ENCODE data around the gene ACTR5.
"Not testable (repeated sequence)": the region's sequence is repeated elsewhere in the genome, so short reads cannot be mapped to it uniquely, and the experiment has no call there.

Gene ACTR5

DNA sequence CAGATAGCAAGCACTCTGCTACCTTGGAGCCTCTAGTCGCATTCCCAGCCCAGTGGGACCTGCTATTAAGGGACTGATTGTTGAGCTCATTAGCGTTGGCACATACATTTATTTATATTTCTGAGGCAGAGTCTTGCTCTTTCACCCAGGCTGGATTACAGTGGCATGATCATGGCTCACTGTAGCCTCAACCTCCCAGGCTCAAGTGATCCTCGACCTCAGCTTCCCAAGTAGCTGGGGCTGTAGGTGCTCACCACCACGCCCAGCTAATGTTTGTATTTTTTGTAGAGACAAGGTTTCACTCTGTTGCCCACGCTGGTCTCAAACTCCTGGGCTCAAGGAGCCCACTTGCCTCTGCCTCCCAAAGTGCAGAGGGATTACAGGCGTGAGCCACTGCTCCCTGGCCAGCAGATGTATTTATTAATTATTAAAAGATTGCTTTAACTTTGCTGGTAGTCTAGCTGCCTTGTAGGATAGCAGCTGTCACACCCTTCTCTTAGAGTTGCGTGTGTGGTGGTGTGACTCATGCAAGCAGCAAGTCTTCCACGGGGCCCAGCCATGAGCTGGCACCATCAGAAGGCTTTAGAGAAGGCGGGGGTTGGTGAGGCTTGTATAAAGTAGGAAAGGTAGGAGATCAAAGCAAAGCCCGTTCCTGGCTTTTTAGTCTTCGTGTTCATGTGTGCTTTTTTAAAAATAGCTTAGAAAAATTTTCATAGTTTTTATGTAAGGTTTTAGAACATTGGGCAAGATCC lies 16.5 kb downstream of the ACTR5 start:
- peak; percentile 67 for DNase-seq (ENCODE audit: low spot score)

DNA sequence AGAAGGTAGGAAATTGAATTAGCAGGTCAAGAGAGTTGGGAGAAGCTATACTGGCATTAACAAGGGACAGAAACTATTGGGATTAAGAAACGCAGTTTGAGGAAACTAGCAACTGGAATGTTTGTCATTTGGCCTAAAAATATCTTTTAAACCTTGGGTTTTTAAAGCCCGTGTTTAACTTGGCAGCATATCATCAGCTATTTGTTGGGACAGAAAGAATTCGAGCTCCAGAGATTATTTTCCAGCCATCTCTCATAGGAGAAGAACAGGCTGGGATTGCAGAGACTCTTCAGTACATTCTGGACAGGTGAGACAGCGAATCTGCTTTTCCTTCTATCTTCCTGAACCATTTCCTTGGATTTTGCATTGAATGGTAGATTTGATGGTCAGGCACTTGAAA lies 17.8 kb downstream of the ACTR5 start:
- no peak for DNase-seq (ENCODE audit: low spot score)

DNA sequence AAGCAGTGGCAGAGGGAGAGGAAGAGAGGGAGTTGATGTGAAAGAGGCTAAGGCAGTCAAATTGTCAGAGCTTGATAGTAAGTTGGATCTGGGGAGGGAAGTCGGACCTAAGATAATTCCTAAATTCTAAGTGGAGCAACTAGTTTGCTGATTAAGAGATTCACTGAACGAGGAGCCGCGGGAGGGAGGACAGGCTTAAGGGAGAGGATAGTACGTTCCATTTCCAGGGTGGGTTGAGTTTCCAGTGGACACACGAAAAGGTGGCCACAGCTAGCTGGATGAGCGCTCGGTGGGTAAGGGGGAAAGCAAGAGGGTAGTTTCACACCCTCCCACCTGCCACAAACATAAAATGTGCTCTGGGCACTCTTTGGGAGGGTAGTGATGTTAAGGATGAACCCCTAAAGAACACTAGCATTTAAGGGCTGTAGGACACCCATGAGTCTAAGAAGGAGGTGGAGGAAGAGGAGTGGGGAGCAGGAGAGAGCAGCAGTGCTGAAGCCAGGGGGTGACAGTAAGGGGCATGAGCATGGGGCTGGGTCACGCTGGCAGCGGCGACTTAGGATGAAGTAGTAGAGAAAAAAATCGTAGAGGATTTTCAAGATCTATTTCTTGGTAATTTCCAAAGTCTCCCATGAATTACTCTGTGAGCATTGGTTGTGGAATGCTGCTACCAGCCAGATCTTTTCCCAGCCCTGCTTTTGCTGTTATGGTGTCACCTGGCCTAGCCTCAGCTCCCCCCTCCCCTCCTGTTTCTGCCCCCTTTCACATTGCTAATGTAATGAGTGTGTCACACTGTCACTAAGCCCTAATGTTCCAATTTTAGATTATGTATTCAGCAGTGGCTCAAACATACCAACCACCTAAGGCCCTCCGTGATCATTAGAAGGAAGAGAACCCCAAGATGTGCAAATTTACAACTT lies 21.4 kb downstream of the ACTR5 start:
- no peak for DNase-seq (ENCODE audit: low spot score)

DNA sequence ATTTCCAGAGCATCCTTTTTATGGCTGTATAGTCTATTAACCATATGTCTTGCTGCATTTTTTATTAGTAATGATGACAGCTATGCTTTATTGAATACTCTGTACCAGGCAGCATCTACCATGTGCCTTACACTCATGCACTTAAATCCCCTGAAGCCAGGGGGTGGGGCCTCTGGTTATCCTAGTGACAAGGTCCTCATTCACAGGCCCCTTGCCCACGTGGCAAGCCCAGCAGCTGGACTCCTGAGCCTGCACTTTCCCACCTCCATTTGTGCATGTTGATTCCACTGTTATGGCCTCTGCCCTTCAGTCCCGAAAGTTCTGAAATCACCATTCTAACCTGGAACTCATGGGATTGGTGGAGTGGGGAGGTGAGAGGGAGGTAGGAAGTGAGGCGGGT lies 22.3 kb downstream of the ACTR5 start:
- DNase-seq (ENCODE audit: low spot score): no peak

DNA sequence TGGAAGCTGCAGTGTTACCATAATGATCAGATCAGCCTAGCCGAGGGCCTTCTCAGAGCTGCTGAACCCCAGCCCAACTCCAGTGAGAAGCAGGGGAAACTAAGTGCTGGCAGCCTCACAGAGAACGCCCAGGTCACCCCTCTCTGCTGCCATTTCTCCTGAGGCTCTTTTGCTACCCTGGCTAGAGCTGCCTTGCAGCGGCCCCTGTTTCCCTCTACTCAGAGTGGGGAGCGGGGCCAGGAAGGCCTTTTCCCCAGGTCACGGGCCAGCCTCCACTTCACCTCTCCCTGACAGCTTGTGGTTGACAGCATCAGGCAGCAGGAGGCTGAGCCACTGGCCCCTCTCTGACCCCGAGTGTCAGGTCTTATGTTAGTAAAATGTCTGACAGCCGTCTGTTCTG lies 22.7 kb downstream of the ACTR5 start:
- no peak for DNase-seq (ENCODE audit: low spot score)

DNA sequence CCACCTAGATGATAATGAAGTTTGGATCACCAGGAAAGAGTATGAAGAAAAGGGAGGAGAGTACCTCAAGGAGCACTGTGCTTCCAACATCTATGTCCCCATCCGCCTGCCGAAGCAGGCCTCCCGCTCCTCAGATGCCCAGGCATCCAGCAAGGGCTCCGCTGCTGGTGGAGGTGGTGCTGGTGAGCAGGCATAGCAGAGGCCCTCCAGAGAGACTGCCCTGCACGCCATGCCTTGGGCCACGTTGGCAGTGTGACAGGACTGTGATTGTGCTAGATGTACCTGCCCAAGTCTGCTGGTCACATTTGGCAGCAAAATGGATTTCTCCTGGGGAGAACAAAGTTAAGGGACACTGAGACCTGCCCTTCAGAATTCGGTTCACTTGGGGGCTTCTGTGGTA lies 23.4 kb downstream of the ACTR5 start:
- no peak for DNase-seq (ENCODE audit: low spot score)

DNA sequence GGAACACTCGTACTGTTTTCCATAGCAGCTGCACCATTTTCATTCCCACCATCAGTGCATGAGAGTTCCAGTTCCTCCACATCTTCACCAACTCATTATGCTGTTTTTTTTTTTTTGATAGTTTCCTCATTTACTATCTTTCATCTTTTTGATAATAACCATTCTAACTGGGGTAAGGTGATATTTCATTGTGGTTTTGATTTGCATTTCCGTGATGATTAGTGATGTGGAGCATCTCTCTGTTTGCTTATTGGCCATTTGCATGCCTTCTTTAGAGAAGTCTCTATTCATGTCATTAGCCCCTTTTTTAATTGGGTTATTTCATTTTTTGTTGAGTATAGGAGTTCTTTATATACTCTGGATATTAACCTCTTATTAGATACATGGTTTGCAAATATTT lies 25.9 kb downstream of the ACTR5 start:
- DNase-seq (ENCODE audit: low spot score): no peak

DNA sequence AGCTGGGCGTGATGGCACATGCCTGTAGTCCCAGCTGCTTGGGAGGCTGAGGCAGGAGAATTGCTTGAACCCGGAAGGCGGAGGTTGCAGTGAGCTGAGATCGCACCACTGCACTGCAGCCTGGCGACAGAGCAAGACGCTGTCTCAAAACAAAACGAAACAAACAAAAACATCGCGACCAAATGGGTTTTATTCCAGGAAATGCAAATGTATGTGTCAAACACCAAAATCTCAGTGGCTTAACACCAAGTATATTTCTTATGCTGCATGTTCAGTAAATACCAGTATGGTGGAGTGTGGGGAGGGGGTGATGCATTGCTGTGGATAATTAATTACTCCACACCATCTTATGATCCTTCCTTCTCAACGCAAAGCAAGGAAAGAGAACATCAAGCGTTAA lies 28.1 kb downstream of the ACTR5 start:
- no peak for DNase-seq (ENCODE audit: low spot score)

DNA sequence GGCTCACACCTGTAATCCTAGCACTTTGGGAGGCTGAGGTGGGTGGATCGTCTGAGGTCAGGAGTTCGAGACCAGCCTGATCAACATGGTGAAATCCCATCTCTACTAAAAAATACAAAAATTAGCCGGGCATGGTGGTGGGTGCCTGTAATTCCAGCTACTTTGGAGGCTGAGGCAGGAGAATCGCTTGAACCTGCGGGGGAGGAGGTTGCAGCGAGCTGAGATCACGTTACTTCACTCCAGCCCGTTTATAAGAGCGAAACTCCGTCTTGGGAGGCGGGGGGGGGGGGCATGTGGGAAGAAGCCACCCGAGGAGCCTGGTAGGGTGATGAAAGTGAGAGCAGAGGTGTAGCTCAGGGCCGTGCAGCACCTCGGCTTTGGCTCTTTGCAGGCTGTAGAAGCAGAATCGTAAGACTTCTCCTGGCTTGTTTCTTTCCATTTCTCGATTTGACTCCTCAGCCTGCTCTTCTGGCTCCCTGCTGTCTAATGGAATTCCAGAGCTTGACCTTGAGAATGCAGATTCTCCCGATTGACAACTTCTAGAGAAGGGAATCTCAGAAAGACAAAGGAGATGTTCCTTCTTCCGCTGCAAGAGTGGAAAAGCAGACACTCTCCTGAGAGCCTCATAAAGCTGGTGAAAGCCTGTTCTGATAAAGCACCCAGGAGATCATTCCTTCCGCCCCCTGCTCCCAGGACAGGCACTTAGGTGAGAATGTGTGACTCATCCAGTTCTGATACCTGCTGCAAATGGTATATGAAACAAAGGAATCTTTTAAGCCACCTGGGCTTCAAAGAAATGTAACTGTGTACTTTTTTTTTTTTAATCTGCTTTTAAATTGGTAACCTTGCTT lies 31.2 kb downstream of the ACTR5 start:
- DNase-seq (ENCODE audit: low spot score): no peak

DNA sequence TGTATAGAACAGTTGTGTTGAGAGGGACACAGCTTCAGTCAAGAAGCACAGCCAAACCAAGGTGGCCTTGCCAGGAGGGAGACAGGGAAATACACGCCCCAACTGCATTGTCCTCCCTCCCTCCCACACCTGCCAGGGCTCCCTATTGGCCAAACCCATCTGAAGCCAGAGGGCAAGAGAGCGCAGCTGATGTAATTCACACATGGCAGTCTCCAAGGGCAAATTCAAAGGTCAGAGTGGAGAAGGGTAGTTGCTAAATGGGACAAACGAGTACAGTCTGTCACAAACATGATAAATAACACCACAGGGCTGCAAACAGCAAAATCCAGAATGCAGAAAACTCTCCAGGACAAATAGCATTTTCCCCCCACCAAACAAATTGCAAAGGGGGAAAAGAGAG lies 34.0 kb downstream of the ACTR5 start:
- DNase-seq (ENCODE audit: low spot score): no peak

DNA sequence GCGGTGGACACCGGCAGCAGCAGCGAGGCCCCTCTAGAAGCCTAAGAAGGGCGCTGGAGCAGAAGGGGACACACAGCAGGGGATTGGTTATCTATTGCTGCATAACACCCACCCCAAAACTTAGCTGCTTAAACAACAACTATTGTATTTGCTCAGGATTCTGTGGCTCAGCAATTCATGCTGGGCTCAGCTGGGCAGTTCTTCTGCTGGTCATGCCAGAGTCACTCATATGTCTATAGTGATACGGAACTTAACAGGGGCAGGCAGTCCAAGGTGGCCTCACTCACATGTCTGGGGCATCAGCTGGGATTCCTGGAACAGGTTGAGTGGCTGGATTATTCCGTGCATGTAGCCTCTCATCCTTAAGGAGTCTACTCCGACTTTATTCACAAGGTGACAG lies 39.6 kb downstream of the ACTR5 start:
- DNase-seq (ENCODE audit: low spot score): no peak

DNA sequence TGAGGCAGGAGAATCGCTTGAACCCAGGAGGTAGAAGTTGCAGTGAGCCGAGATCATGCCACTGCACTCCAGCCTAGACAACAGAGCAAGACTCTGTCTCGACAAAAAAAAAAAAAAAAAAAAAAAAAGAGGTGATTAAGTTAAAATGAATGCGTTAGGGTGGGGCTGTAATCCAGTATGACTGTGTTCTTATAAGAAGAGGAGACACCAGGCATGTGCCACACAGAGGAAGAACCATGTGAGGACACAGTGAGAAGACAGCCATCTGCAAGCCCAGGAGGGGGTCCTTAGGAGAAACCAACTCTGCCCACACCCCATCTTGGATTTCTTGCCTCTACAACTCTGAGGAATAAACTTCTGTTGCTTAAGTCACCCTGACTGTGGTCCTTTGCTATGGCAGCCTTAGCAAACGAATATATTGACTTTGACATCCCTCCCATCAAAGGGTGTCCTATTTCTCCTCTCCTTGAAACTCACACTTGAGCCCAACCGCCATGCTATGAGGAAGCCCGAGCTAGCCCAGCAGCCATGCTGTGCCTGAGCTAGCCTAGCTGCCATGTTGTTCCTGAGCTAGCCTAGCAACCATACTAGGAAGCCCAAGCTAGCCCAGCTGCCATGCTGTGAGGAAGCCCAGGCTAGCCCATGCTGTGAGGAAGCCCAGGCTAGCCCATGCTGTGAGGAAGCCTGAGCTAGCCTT lies 41.4 kb downstream of the ACTR5 start:
- DNase-seq (ENCODE audit: low spot score): no peak

DNA sequence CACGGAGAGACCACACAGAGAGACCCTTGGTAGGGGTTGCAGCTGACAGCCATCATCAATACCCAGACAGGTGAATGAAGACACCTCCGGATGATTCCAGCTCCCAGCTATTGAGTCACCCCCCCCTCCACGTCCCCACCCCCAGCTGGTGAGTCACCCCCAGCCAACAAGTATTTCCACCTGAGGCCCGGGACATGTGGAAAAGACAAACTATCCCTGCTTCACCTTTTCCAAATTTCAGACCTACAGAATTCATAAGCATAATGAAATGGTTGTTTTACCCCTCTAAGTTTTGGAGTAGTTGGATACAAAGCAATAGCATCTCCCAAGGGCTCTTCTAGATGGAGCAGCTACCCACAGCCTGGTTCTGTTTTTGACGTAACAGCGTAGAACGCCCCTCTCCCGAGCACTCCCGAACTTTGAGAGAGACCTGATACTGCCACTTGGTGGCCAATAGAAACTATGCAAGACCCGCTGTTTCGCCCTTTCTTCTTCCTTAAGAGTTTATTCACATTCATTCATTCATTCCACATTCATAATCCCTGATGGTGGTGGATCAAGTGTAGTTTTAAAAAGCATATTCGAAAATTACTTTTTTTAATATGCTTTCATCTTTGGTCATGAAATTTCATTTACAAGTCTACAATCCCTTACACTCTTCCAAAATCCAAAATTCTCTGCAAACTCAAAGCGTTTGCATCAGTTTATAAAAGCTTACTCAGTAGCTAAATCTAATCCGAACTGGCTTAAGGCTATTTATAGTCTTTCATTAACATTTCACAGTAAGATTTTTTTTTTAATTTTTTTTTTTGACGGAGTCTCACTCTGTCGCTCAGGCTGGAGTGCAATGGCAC lies 42.2 kb downstream of the ACTR5 start:
- peak; percentile 57 for DNase-seq (ENCODE audit: low spot score)

DNA sequence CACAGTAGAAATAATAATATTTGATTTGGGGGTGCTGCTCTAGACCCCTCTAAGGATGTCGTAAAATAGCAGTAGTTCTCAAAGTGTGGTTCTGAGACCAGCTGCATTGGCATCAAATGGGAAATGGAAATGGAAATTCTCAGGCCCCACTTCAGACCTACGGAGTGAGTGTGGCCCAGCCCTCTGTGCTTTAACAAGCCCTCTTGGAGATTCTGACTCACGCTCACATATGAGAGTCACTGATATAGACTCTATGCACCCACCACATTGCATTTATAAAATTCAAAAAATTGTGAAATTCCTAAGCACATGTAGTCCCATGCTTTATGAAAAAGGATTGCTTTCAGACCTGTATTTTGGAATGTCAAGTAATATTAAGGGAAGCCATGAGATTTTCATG lies 43.0 kb downstream of the ACTR5 start:
- no peak for DNase-seq (ENCODE audit: low spot score)

DNA sequence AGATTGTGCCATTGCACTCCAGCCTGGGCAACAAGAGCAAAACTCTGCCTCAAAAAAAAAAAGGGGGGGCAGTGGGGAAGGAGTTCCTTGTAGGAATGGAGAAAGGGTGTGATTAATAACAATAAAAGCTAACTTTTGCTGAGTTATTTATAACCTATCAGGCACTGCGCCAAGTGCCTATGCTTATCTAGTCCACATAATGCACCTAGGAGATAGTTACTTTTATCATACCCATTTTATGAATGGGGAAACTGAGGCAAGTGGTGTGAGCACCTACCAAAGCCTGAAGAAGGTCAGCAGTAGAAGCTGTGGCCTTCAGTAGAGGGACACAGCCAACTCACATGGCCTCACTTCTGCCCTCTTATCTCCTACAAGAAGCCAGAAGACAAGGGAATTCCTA lies 43.7 kb downstream of the ACTR5 start:
- no peak for DNase-seq (ENCODE audit: low spot score)

DNA sequence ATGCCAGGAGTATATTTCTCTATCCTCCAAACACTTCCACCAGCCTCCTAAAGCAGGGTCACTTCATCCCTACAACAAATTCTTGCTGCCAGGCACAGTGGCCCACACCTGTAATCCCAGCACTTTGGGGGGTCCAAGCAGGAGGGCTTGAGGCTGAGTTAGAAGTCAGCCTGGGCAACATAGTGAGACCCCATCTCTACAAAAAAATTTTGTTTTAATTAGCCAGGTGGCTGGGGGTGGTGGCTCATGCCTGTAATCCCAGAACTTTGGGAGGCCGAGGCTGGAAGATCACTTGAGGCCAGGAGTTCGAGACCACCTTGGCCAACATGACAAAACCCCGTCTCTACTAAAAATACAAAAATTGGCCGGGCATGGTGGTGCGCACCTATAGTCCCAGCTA lies 45.8 kb downstream of the ACTR5 start:
- DNase-seq (ENCODE audit: low spot score): not testable (repeated sequence)

DNA sequence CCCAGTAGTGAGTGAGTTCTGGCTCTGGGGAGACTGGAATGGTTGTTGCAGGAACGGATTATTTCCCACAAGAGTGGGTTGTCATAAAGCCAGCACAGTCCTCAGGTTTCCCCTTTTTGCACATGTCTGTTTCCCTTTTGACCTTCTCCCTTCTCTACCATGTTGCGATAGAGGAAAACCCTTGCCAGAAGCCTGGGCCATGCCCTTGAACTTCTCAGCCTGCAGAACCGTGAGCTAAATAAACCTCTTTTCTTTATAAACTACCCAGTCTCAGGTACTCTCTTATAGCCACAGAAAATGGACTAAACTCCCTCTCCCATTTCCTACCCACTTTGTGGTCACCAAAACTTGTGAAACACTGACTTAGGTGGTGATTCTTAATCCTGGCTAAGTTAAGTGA lies 50.0 kb downstream of the ACTR5 start:
- DNase-seq (ENCODE audit: low spot score): no peak

DNA sequence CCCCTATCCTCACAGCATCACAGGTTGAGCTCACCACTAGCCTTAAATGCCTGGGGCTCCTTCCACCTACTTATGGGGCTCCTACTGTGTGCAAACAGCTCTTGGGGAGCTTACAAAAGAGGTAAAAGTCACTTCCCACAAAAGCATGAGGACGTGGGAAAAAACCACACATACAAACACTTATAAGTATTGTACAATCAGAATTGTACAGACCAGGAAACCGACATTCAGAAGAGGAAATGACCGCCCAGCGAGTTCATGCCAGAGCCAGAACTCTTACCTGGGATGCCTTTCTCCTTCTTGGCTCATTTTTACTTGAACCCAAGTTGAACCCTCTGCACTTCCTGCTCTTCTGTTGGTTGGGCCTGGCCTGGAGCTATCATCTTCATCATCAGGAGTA lies 50.9 kb downstream of the ACTR5 start:
- DNase-seq (ENCODE audit: low spot score): no peak

DNA sequence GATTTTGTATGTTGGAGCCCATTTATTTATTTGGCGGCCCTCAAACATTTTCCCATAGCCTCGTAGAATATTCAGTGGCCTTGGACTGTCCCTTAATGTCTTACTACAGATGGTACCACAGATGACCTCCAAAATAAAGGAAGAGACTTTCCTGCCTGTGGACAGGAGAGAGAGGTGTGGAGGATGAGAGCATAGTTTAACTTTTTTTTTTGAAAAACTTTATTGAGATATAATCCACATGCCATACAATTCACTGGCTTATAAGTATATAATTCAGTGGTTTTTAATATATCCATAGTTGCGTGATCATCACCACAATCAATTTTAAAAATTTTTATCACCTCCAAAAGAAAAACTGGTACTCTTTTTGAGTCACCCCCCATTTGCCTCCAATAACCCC lies 52.6 kb downstream of the ACTR5 start:
- no peak for DNase-seq (ENCODE audit: low spot score)

DNA sequence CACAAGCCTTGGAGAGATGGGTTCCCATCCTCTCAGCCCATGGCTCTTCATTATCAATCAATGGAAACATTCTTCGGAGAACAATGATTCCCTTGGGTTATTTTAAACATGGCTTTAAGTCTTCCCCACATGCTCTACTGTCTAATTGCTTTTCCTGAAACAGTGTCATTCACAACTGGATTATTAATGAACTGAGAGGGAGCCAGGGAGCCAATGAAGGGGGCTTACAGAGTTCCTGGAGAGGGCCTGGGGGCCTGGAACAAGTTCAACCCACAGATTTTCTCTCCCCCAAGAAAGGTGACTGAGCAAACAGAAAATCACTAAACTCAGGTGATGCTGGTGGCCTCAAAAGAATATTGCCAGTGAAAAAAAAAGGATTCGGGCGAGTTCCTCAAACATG lies 56.0 kb downstream of the ACTR5 start:
- DNase-seq (ENCODE audit: low spot score): no peak

Measured in hematopoietic multipotent progenitor cell treated with erythropoietin and hydrocortisone succinate and interleukin-3 and kit ligand, for 15 days (in vitro differentiated cells).